Gastroesophageal sphincter (tissue), 3 donors: ENCODE measurements around the gene ARHGAP26.

ENCODE experiments used
- POLR2A ChIP-seq, 2 donors: fragments of 450-650 bp; IDR thresholded peaks; one replicate each; pipeline ENCODE4 v1.6.1; 2017; ENCODE audit warnings: antibody characterized with exemption in 2 of 2, mild to moderate bottlenecking in 2 of 2, moderate library complexity in 1 of 2
- TF ChIP-seq, protein P1 (sequence below), 4 experiments: fragments of 200-600 bp in 2 of 4; fragments of 450-650 bp in 2 of 4; sonication (generic) in 1 of 4; IDR thresholded peaks; one replicate each; pipeline ENCODE4 v1.5.1; 2017 to 2019; ENCODE audit warnings: antibody characterized with exemption in 4 of 4, mild to moderate bottlenecking in 2 of 4, moderate library complexity in 2 of 4

DNA sequence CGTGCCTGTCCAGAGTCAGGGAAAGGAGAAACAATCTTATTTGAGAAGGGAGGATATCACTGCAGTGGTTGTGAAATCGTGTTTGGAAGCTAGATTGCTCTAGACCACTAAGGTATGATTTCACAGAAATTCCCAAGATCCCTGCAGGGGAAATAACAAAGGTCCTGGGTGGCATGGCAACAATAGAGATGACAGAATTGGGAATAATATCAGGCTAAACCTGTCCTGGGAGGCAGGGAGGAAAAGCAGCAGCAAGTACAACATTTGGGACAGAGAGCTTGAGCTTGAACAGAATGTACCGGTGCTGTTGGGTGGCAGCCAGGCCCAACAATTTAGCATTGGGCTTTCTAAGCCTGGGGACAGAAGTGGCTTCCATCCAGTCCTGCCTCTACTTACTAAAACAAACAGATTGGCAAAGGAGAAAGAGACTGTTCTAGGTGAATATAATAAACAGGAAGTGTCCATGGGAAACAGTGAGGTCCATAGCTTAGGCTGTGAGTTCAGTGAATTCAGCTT, 17.0 kb upstream of the ARHGAP26 start:
- TF ChIP-seq, protein P1, sequence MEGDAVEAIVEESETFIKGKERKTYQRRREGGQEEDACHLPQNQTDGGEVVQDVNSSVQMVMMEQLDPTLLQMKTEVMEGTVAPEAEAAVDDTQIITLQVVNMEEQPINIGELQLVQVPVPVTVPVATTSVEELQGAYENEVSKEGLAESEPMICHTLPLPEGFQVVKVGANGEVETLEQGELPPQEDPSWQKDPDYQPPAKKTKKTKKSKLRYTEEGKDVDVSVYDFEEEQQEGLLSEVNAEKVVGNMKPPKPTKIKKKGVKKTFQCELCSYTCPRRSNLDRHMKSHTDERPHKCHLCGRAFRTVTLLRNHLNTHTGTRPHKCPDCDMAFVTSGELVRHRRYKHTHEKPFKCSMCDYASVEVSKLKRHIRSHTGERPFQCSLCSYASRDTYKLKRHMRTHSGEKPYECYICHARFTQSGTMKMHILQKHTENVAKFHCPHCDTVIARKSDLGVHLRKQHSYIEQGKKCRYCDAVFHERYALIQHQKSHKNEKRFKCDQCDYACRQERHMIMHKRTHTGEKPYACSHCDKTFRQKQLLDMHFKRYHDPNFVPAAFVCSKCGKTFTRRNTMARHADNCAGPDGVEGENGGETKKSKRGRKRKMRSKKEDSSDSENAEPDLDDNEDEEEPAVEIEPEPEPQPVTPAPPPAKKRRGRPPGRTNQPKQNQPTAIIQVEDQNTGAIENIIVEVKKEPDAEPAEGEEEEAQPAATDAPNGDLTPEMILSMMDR (IDR thresholded peaks at IDR 0.05), result no peak
- TF ChIP-seq POLR2A (IDR thresholded peaks at IDR 0.05), result no peak
